ENCODE measurements around the gene NDUFB3.
"Not testable (repeated sequence)": the region's sequence is repeated elsewhere in the genome, so short reads cannot be mapped to it uniquely, and the experiment has no call there.

GRCh38 chr2:201117735-201118094 is 45.9 kb downstream of the NDUFB3 start:
- TF ChIP-seq CTCF (conservative IDR thresholded peaks at IDR 0.05; ENCODE audit: low read length); EZH2phosphoT487 (IDR thresholded peaks at IDR 0.05; ENCODE audit: borderline replicate concordance): not testable (repeated sequence)
